IMR-90 (cell line): Measurements from ENCODE around the gene SYT8. TPM values are rescaled to one million over a fixed set of nuclear protein-coding genes. Genes with fewer than 3 reads are reported as not detected.

Experiments used
- ATAC-seq: fragments of 200-7000 bp; cut with Tn5 transposase; 2 replicates; pipeline ENCODE4 v1.9.1; 2020; ENCODE audit warnings: low read depth, mild to moderate bottlenecking, moderate library complexity
- BruUV-seq: library from RNA; stranded (reverse); fragments of 400-500 nt; replicated peaks from 2 replicates; lab custom pipeline; 2021; lab: Mats Ljungman, UMichigan
- CTCF ChIA-PET: fragments of 300-600 bp; formaldehyde crosslinking; extraction: SDS; loops from one replicate; lab custom pipeline; 2021; ENCODE audit warnings: antibody characterized with exemption; lab: Yijun Ruan, JAX
- POLR2A ChIA-PET: fragments of 300-600 bp; sonication (Branson Sonifier 250); formaldehyde crosslinking; loops from one replicate; lab custom pipeline; 2022; ENCODE audit warnings: antibody characterized with exemption; ENCODE audit not compliant: unreplicated experiment; lab: Charles Lee
- DNase-seq: peaks from one replicate; pipeline ENCODE4 v3.0.0; 2013
- H2AFZ ChIP-seq: replicated peaks from 2 replicates; pipeline ENCODE3; 2013; ENCODE audit warnings: low read length, mild to moderate bottlenecking; ENCODE audit not compliant: poor library complexity
- H2AK5ac ChIP-seq: 2 replicates; pipeline ENCODE4 v1.6.1; 2013; ENCODE audit warnings: low read depth, low read length, inconsistent platforms
- H2AK9ac ChIP-seq: replicated peaks from 2 replicates; pipeline ENCODE3; 2013; ENCODE audit warnings: mild to moderate bottlenecking, low read depth, low read length, moderate library complexity; ENCODE audit not compliant: poor library complexity
- H2BK120ac ChIP-seq: 2 replicates; pipeline ENCODE4 v1.6.1; 2013; ENCODE audit warnings: low read depth, low read length, inconsistent platforms
- H2BK15ac ChIP-seq: 3 replicates; pipeline ENCODE4 v1.6.1; 2013; ENCODE audit warnings: low read depth, low read length, inconsistent platforms
- H2BK20ac ChIP-seq: 2 replicates; pipeline ENCODE4 v1.6.1; 2013; ENCODE audit warnings: low read depth, mild to moderate bottlenecking, inconsistent platforms, low read length, moderate library complexity
- H2BK5ac ChIP-seq: 2 replicates; pipeline ENCODE4 v1.6.1; 2013; ENCODE audit warnings: mild to moderate bottlenecking, low read depth, low read length, inconsistent platforms; ENCODE audit not compliant: poor library complexity, severe bottlenecking
- H3K14ac ChIP-seq: replicated peaks from 2 replicates; pipeline ENCODE4 v1.6.1; 2013; ENCODE audit warnings: low read depth, low read length, inconsistent platforms
- H3K18ac ChIP-seq: 2 replicates; pipeline ENCODE4 v1.6.1; 2013; ENCODE audit warnings: low read depth, low read length, control low read depth
- H3K23ac ChIP-seq: 2 replicates; pipeline ENCODE4 v1.6.1; 2013; ENCODE audit warnings: low read depth, low read length, inconsistent platforms
- H3K27ac ChIP-seq: 2 replicates; pipeline ENCODE4 v1.5.1; 2013; ENCODE audit warnings: mild to moderate bottlenecking, control low read depth, low read length; ENCODE audit not compliant: insufficient read depth
- H3K27me3 ChIP-seq: 2 replicates; pipeline ENCODE4 v1.6.1; 2013; ENCODE audit warnings: low read length; ENCODE audit not compliant: control insufficient read depth, insufficient read depth
- H3K36me3 ChIP-seq: 2 replicates; pipeline ENCODE4 v1.6.1; 2013; ENCODE audit warnings: low read length, mixed read lengths; ENCODE audit not compliant: control insufficient read depth, insufficient read depth
- H3K4ac ChIP-seq: 2 replicates; pipeline ENCODE4 v1.6.1; 2013; ENCODE audit warnings: low read depth, low read length, inconsistent platforms
- H3K4me1 ChIP-seq: 2 replicates; pipeline ENCODE4 v1.6.1; 2013; ENCODE audit warnings: low read length, mixed read lengths; ENCODE audit not compliant: control insufficient read depth, insufficient read depth
- H3K4me2 ChIP-seq: 2 replicates; pipeline ENCODE4 v1.6.1; 2013; ENCODE audit warnings: low read depth, mild to moderate bottlenecking, control low read depth, low read length, moderate library complexity
- H3K4me3 ChIP-seq: 2 replicates; pipeline ENCODE4 v1.5.1; 2013; ENCODE audit warnings: low read depth, mild to moderate bottlenecking, control low read depth, low read length, moderate library complexity; ENCODE audit not compliant: insufficient read depth
- H3K56ac ChIP-seq: 2 replicates; pipeline ENCODE4 v1.6.1; 2013; ENCODE audit warnings: low read length, inconsistent platforms; ENCODE audit not compliant: insufficient read depth; ENCODE audit errors: extremely low read depth
- H3K79me1 ChIP-seq, 2 experiments: 2 replicates each; pipeline ENCODE4 v1.6.1; 2013; ENCODE audit warnings: low read length in 2 of 2, inconsistent platforms in 1 of 2, low read depth in 1 of 2
- H3K9ac ChIP-seq: 2 replicates; pipeline ENCODE4 v1.6.1; 2013; ENCODE audit warnings: low read depth, low read length, control low read depth
- H3K9me1 ChIP-seq: 2 replicates; pipeline ENCODE4 v1.6.1; 2013; ENCODE audit warnings: low read length, inconsistent platforms; ENCODE audit not compliant: insufficient read depth
- H3K9me3 ChIP-seq: 2 replicates; pipeline ENCODE4 v1.6.1; 2013; ENCODE audit warnings: low read length; ENCODE audit not compliant: control insufficient read depth, insufficient read depth
- H4K20me1 ChIP-seq: 2 replicates; pipeline ENCODE4 v1.6.1; 2013; ENCODE audit warnings: low read length, inconsistent platforms; ENCODE audit not compliant: insufficient read depth
- H4K5ac ChIP-seq: 2 replicates; pipeline ENCODE4 v1.6.1; 2013; ENCODE audit warnings: mild to moderate bottlenecking, low read depth, low read length, control low read depth
- H4K8ac ChIP-seq, 2 experiments: 2 replicates each; pipeline ENCODE4 v1.6.1; 2013; ENCODE audit warnings: low read depth in 2 of 2, low read length in 2 of 2, control low read depth in 1 of 2, inconsistent platforms in 1 of 2
- H4K91ac ChIP-seq: 2 replicates; pipeline ENCODE4 v1.6.1; 2013; ENCODE audit warnings: low read depth, low read length, inconsistent platforms; ENCODE audit not compliant: insufficient read depth
- BHLHE40 ChIP-seq: fragments of 150-350 bp; IDR thresholded peaks from 2 replicates; pipeline ENCODE4 v1.6.1; 2016; ENCODE audit warnings: mild to moderate bottlenecking, low read depth, low read length
- CEBPB ChIP-seq: IDR thresholded peaks from 2 replicates; pipeline ENCODE4 v1.6.1; 2012; ENCODE audit warnings: low read depth, low read length, improper control_type of control experiment
- CHD1 ChIP-seq: IDR thresholded peaks from 2 replicates; pipeline ENCODE4 v1.6.1; 2012; ENCODE audit warnings: low read depth, low read length, improper control_type of control experiment
- FOS ChIP-seq: fragments of 150-350 bp; IDR thresholded peaks from 2 replicates; pipeline ENCODE4 v1.6.1; 2016; ENCODE audit warnings: low read depth, low read length
- POLR2A ChIP-seq: IDR thresholded peaks from 2 replicates; pipeline ENCODE4 v1.6.1; 2012; ENCODE audit warnings: mild to moderate bottlenecking, low read depth, low read length
- RAD21 ChIP-seq: IDR thresholded peaks from 2 replicates; pipeline ENCODE4 v1.6.1; 2012; ENCODE audit warnings: low read length, improper control_type of control experiment
- RCOR1 ChIP-seq: IDR thresholded peaks from 2 replicates; pipeline ENCODE4 v1.6.1; 2012; ENCODE audit warnings: mild to moderate bottlenecking, low read length, improper control_type of control experiment; ENCODE audit not compliant: insufficient replicate concordance
- RFX5 ChIP-seq: IDR thresholded peaks from 2 replicates; pipeline ENCODE4 v1.8.0; 2012; ENCODE audit warnings: low read depth, mild to moderate bottlenecking, low read length, moderate library complexity
- WGBS, 2 experiments: methylation state at CpG; one replicate each; pipeline versions ENCODE4 v1.1.5 to v1.1.7; 2013; ENCODE audit warnings: missing lambda C conversion rate in 2 of 2; ENCODE audit not compliant: insufficient read length in 1 of 2; ENCODE audit errors: extremely low coverage in 2 of 2; 5-methylcytosine and 5-hydroxymethylcytosine counted together
- dilution Hi-C: fragments of 300-500 bp; cut with HindIII; formaldehyde crosslinking; loops from one replicate; pipeline ENCODE4 v1.14.3; 2018; ENCODE audit warnings: low sequenced_read_pairs; ENCODE audit not compliant: unreplicated experiment
- in situ Hi-C: fragments of 300-500 bp; cut with MboI; formaldehyde crosslinking; loops from 3 replicates; pipeline ENCODE4 v1.14.3; 2019; ENCODE audit warnings: low sequenced_read_pairs, inconsistent platforms, mixed read lengths
- intact Hi-C: fragments of 100-400 bp; cut with micrococcal nuclease; formaldehyde crosslinking; loops from 2 replicates; pipeline ENCODE4 v1.10.0; 2022
- polyA plus RNA-seq, 3 experiments: library from polyadenylated mRNA; depleted of rRNA; stranded (reverse); fragments of >200 nt; gene quantifications; 2 replicates each; pipeline ENCODE4 v1.2.3, GENCODE V29; 2012; ENCODE audit warnings: low replicate concordance in 1 of 3
- total RNA-seq: library from RNA; depleted of rRNA; stranded (reverse); fragments of >200 nt; gene quantifications from 2 replicates; pipeline ENCODE4 v1.2.3, GENCODE V29; 2012
- TF ChIP-seq, protein P1 (sequence below): conservative IDR thresholded peaks from 2 replicates; pipeline ENCODE4 v1.5.1; 2012; ENCODE audit warnings: mild to moderate bottlenecking, low read depth, low read length, improper control_type of control experiment
- TF ChIP-seq, protein P2 (sequence below): fragments of 150-350 bp; IDR thresholded peaks from 2 replicates; pipeline ENCODE4 v1.6.1; 2017; ENCODE audit warnings: mild to moderate bottlenecking, antibody characterized with exemption, low read length, low read depth

SYT8 gene
- total and polyA plus RNA-seq, 2 of the 4 experiments (the other 2 are of a cell fraction): not detected

DNA sequence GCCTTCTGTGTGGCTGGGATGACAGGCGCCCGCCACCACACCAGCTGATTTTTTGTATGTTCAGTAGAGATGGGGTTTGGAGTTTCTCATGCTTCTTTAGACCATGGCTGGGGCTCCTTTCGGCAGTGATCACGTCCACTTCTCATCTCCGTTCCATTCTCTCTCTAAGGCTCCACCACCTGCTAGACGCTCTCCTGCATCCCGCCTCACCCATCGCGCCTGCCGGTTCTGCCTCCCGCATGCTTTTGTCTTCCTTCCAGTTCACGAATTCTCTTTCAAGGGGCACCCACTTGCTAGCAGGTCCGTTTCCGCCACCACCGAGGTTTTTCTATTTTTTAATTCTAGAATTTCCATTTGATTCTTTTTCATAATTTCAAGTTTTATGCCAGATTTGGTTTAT, 22.0 kb upstream of the SYT8 start:
- no TSS peak for BruUV-seq
- Histone ChIP-seq H4K91ac (no peak overlapping the region), H3K4ac (no peak overlapping the region), H3K23ac (no peak overlapping the region), H3K27me3 (peaks cover 49% of the 10 kb centered on the region), H2BK120ac (no peak overlapping the region), H4K20me1 (no peaks in the 10 kb centered on the region), H2AK9ac (no peak overlapping the region), H3K56ac (no peak overlapping the region), H2BK5ac (no peak overlapping the region), H2AK5ac (no peak overlapping the region), H3K14ac (no peak overlapping the region), H3K4me3 (no peak overlapping the region), H3K4me2 (no peak overlapping the region), H2BK20ac (no peak overlapping the region), H3K18ac (no peak overlapping the region), H3K9me1 (no peaks in the 10 kb centered on the region), H3K36me3 (no peaks in the 10 kb centered on the region), H2AFZ (no peak overlapping the region), H4K5ac (no peak overlapping the region), H3K9ac (no peak overlapping the region), H3K4me1 (no peaks in the 10 kb centered on the region), H3K9me3 (peaks cover 11% of the 10 kb centered on the region), H2BK15ac (no peak overlapping the region), H3K27ac (no peak overlapping the region), H4K8ac (no peak overlapping the region), H3K79me1 (no peaks in the 10 kb centered on the region)
- ChIA-PET CTCF (no interaction called here), POLR2A (no interaction called here)
- dilution Hi-C loops (no loop called here), intact Hi-C loops (no loop called here), in situ Hi-C loops (no loop called here)
- DNase-seq (no peak), ATAC-seq (no peak)
- WGBS, 2 experiments: 88% methylated on average over 4 of the region's 15 CpGs; no CpG with 5 or more reads in 1 of the 2 experiments
- TF ChIP-seq, protein P1, sequence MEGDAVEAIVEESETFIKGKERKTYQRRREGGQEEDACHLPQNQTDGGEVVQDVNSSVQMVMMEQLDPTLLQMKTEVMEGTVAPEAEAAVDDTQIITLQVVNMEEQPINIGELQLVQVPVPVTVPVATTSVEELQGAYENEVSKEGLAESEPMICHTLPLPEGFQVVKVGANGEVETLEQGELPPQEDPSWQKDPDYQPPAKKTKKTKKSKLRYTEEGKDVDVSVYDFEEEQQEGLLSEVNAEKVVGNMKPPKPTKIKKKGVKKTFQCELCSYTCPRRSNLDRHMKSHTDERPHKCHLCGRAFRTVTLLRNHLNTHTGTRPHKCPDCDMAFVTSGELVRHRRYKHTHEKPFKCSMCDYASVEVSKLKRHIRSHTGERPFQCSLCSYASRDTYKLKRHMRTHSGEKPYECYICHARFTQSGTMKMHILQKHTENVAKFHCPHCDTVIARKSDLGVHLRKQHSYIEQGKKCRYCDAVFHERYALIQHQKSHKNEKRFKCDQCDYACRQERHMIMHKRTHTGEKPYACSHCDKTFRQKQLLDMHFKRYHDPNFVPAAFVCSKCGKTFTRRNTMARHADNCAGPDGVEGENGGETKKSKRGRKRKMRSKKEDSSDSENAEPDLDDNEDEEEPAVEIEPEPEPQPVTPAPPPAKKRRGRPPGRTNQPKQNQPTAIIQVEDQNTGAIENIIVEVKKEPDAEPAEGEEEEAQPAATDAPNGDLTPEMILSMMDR: no peak
- TF ChIP-seq RCOR1: no peak
- no peak for TF ChIP-seq BHLHE40
- no peak for TF ChIP-seq FOS
- TF ChIP-seq RFX5: no peak
- TF ChIP-seq, protein P2, sequence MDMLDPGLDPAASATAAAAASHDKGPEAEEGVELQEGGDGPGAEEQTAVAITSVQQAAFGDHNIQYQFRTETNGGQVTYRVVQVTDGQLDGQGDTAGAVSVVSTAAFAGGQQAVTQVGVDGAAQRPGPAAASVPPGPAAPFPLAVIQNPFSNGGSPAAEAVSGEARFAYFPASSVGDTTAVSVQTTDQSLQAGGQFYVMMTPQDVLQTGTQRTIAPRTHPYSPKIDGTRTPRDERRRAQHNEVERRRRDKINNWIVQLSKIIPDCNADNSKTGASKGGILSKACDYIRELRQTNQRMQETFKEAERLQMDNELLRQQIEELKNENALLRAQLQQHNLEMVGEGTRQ: no peak
- TF ChIP-seq RAD21: no peak
- TF ChIP-seq CHD1: no peak
- no peak for TF ChIP-seq POLR2A
- no peak for TF ChIP-seq CEBPB
